Caco-2 (cell line): Measurements from ENCODE around the gene PAX4. TPM values are rescaled to one million over a fixed set of nuclear protein-coding genes. Genes with fewer than 3 reads are reported as not detected.

Experiments used
- BruUV-seq: library from RNA; stranded (reverse); fragments of 400-500 nt; replicated peaks from 2 replicates; lab custom pipeline; 2021; lab: Mats Ljungman, UMichigan
- CTCF ChIA-PET: fragments of 300-600 bp; sonication (Branson Sonifier 250); formaldehyde crosslinking; loops from one replicate; lab custom pipeline; 2022; ENCODE audit warnings: antibody characterized with exemption; lab: Charles Lee
- POLR2A ChIA-PET: fragments of 300-600 bp; sonication (Branson Sonifier 250); formaldehyde crosslinking; loops from one replicate; lab custom pipeline; 2022; ENCODE audit warnings: antibody characterized with exemption; lab: Charles Lee
- DNase-seq, 2 experiments: peaks; one replicate each; pipeline versions ENCODE4 v3.0.0 to v3.0.0-alpha.2; 2020 to 2022
- H3K27me3 ChIP-seq: replicated peaks from 2 replicates; pipeline ENCODE4 v1.6.0; 2011; ENCODE audit warnings: low read length; ENCODE audit not compliant: control insufficient read depth, insufficient read depth
- H3K36me3 ChIP-seq: 2 replicates; pipeline ENCODE4 v1.5.1; 2011; ENCODE audit warnings: low read length; ENCODE audit not compliant: control insufficient read depth, insufficient read depth
- H3K4me1 ChIP-seq: fragments of 250-450 bp; sonication (Bioruptor Pico); 2 replicates; pipeline ENCODE4 v1.5.1; 2020; ENCODE audit warnings: mild to moderate bottlenecking
- H3K4me3 ChIP-seq: 2 replicates; pipeline ENCODE4 v1.5.1; 2011; ENCODE audit warnings: low read depth, mild to moderate bottlenecking, control low read depth, low read length
- H3K9me3 ChIP-seq: fragments of 250-450 bp; sonication (Bioruptor Pico); 2 replicates; pipeline ENCODE4 v1.5.1; 2020; ENCODE audit warnings: mild to moderate bottlenecking, moderate library complexity
- H3K27ac Mint-ChIP-seq: one replicate; pipeline ENCODE4 v1.8.0; 2022; ENCODE audit warnings: mixed read lengths; ENCODE audit not compliant: unreplicated experiment
- H3K27me3 Mint-ChIP-seq: one replicate; pipeline ENCODE4 v1.8.0; 2022; ENCODE audit warnings: mixed read lengths; ENCODE audit not compliant: insufficient read depth, unreplicated experiment
- H3K36me3 Mint-ChIP-seq: one replicate; pipeline ENCODE4 v1.8.0; 2022; ENCODE audit warnings: mild to moderate bottlenecking, mixed read lengths; ENCODE audit not compliant: insufficient read depth, unreplicated experiment
- H3K4me1 Mint-ChIP-seq: one replicate; pipeline ENCODE4 v1.8.0; 2022; ENCODE audit warnings: low read depth, mixed read lengths; ENCODE audit not compliant: unreplicated experiment
- H3K4me3 Mint-ChIP-seq: one replicate; pipeline ENCODE4 v1.8.0; 2022; ENCODE audit warnings: mild to moderate bottlenecking, moderate library complexity, mixed read lengths; ENCODE audit not compliant: unreplicated experiment
- H3K9me3 Mint-ChIP-seq: one replicate; pipeline ENCODE4 v1.8.0; 2022; ENCODE audit warnings: mixed read lengths; ENCODE audit not compliant: unreplicated experiment
- intact Hi-C: fragments of 100-400 bp; cut with micrococcal nuclease; formaldehyde crosslinking; loops from one replicate; pipeline ENCODE4 v1.10.0; 2022; ENCODE audit not compliant: unreplicated experiment
- total RNA-seq: library from RNA; stranded (reverse); gene quantifications from 2 replicates; pipeline ENCODE4 v1.2.3, GENCODE V29; 2022
- TF ChIP-seq, protein P1 (sequence below), 2 experiments: fragments of 200-600 bp in 1 of 2; IDR thresholded peaks; 1 replicate in 1 of 2; 2 replicates in 1 of 2; pipeline versions ENCODE4 v1.5.1 to v1.8.0; 2011 to 2022; ENCODE audit warnings: antibody characterized with exemption in 1 of 2, control low read depth in 1 of 2, inconsistent platforms in 1 of 2, low read depth in 1 of 2, low read length in 1 of 2, mild to moderate bottlenecking in 1 of 2, moderate library complexity in 1 of 2; ENCODE audit not compliant: insufficient read depth in 1 of 2, severe bottlenecking in 1 of 2, unreplicated experiment in 1 of 2

The PAX4 gene
- total RNA-seq, 1 experiment from 2014 or later, result not detected

- Mint-ChIP-seq H3K4me1 (peaks cover 34% of the 10 kb centered on the region), H3K27me3 (no peaks in the 10 kb centered on the region), H3K9me3 (no peaks in the 10 kb centered on the region), H3K36me3 (peaks cover 43% of the 10 kb centered on the region), H3K27ac (no peak overlapping the region), H3K4me3 (peak overlapping the region; percentile 83)
- TF ChIP-seq, protein P1, sequence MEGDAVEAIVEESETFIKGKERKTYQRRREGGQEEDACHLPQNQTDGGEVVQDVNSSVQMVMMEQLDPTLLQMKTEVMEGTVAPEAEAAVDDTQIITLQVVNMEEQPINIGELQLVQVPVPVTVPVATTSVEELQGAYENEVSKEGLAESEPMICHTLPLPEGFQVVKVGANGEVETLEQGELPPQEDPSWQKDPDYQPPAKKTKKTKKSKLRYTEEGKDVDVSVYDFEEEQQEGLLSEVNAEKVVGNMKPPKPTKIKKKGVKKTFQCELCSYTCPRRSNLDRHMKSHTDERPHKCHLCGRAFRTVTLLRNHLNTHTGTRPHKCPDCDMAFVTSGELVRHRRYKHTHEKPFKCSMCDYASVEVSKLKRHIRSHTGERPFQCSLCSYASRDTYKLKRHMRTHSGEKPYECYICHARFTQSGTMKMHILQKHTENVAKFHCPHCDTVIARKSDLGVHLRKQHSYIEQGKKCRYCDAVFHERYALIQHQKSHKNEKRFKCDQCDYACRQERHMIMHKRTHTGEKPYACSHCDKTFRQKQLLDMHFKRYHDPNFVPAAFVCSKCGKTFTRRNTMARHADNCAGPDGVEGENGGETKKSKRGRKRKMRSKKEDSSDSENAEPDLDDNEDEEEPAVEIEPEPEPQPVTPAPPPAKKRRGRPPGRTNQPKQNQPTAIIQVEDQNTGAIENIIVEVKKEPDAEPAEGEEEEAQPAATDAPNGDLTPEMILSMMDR (IDR thresholded peaks at IDR 0.05; ENCODE audit: insufficient read depth in 1 of 2, low read depth in 1 of 2, low read length in 1 of 2, severe bottlenecking in 1 of 2, unreplicated experiment in 1 of 2), result no peak
- intact Hi-C loops, result loop anchor here (1.0 to 10.0 kb wide), 3 partner anchors 42 to 193 kb away; partner anchors contain the start of gene ZNF800
- H3K4me1 ChIP-seq, result peaks cover 30% of the 10 kb centered on the region
- no peak for DNase-seq
- no peaks in the 10 kb centered on the region for H3K9me3 ChIP-seq
- CTCF ChIA-PET, result interaction anchor here (1.7 kb wide), 1 partner anchor 42 kb away, joined by 8 read pairs; no protein-coding TSS in a partner anchor
- POLR2A ChIA-PET, result interaction anchor here (0.6 to 1.5 kb wide), 9 partner anchors 38 to 412 kb away, joined by 3 to 8 read pairs (median 5); no protein-coding TSS in a partner anchor
- TSS peak; percentile 1 for BruUV-seq
- peak overlapping the region; percentile 91 for H3K4me3 ChIP-seq
- no peaks in the 10 kb centered on the region for H3K27me3 ChIP-seq
- peaks cover 3% of the 10 kb centered on the region; the same call in 1 of the 2 replicates for H3K36me3 ChIP-seq
Measured at GRCh38 chr7:127587663-127588018, 30.3 kb downstream of the PAX4 start.

GRCh38 chr7:127586346-127586745 is 31.6 kb downstream of the PAX4 start:
- peak overlapping the region; percentile 48 for H3K27ac Mint-ChIP-seq

DNA sequence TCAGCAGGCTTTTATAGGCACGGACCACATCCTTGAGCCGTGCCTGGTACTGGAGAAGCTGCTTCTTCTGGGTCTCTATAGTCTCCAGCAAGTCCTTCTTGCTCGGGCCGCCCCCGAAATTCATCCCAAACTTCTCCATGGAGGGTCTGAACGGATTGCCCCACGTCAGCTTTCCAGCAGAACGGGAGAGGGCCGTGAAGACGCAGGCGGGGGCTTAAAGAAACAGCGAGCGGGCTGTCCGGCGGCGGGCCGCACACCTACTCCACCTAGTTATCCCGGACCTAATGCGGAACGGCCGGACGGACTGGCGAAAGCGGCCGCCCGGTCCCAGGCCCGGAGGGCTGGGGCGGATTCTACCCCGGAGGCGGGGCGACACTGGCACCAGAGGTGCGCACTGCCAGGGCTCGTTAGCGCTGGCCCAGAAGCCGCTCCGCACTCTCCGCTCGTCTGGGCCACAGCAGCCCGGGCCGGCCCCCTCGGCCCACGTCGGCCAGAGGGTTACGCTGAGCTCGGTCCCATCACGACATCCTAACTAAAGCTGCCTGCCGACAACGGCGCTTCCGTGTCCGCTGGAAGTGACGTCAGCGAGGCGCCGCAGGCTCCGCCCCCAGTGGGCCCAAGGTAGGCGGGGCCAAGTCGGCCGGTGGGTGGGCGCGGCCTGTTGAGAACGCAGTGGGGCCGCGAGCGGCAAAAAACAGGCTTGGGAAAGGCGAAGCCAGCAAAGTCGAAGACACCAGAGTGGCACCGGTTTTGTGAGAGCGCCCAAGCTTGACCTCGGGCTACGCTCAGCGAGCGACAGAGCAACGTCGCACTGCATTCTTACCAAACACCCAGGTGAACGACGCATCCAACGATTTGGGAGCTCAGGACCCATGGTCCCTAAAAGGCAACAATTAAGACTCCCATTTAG is 32.6 kb downstream of the PAX4 start, which contains the start of gene GCC1:
GCC1 (minus strand) TSS at position 553 of the 910 bp plus-strand sequence; CDS start at position 139, 414 bp downstream.
- Mint-ChIP-seq H3K36me3 (peaks cover 25% of the 10 kb centered on the region), H3K9me3 (no peaks in the 10 kb centered on the region), H3K4me1 (peaks cover 34% of the 10 kb centered on the region), H3K27ac (peak within 1 kb of the TSS; percentile 87), H3K4me3 (peak within 1 kb of the TSS; percentile 83), H3K27me3 (no peaks in the 10 kb centered on the region)
- TF ChIP-seq, protein P1 (IDR thresholded peaks at IDR 0.05; ENCODE audit: insufficient read depth in 1 of 2, low read depth in 1 of 2, low read length in 1 of 2, severe bottlenecking in 1 of 2, unreplicated experiment in 1 of 2), result no peak
- peaks cover 4% of the 10 kb centered on the region for H3K36me3 ChIP-seq
- peaks cover 30% of the 10 kb centered on the region for H3K4me1 ChIP-seq
- peak within 1 kb of the TSS; percentile 94 for H3K4me3 ChIP-seq
- BruUV-seq, result TSS peak; percentile 32
- intact Hi-C loops, result loop anchor here (10.0 kb wide), 1 partner anchor 190 kb away; the partner anchor contains the start of gene ZNF800
- H3K27me3 ChIP-seq, result no peaks in the 10 kb centered on the region
- ChIA-PET CTCF (no interaction called here), POLR2A (interaction anchor here (1.0 to 1.7 kb wide), 4 partner anchors 27 to 193 kb away, joined by 3 to 8 read pairs (median 4); partner anchors contain the start of gene ZNF800)
- H3K9me3 ChIP-seq, result no peaks in the 10 kb centered on the region
- peak; percentile 91 to 96 for DNase-seq

More at GRCh38 chr7:127586346-127586745, 31.6 kb downstream of the PAX4 start:
- peaks cover 6% of the 10 kb centered on the region for H3K36me3 ChIP-seq
- H3K9me3 ChIP-seq, result no peaks in the 10 kb centered on the region
- BruUV-seq, result no TSS peak
- Mint-ChIP-seq H3K4me1 (peaks cover 34% of the 10 kb centered on the region), H3K4me3 (peak overlapping the region; percentile 83), H3K9me3 (no peaks in the 10 kb centered on the region), H3K36me3 (peaks cover 36% of the 10 kb centered on the region), H3K27me3 (no peaks in the 10 kb centered on the region)
- ChIA-PET CTCF (no interaction called here), POLR2A (interaction anchor here (1.7 kb wide), 1 partner anchor 65 kb away, joined by 8 read pairs; no protein-coding TSS in a partner anchor)
- H3K4me3 ChIP-seq, result no peak overlapping the region
- TF ChIP-seq, protein P1 (IDR thresholded peaks at IDR 0.05; ENCODE audit: insufficient read depth in 1 of 2, low read depth in 1 of 2, low read length in 1 of 2, severe bottlenecking in 1 of 2, unreplicated experiment in 1 of 2), result no peak
- no peak for DNase-seq
- peaks cover 30% of the 10 kb centered on the region for H3K4me1 ChIP-seq
- no peaks in the 10 kb centered on the region for H3K27me3 ChIP-seq
- intact Hi-C loops, result loop anchor here (10.0 kb wide), 1 partner anchor 192 kb away; the partner anchor contains the start of gene ZNF800
